VCaP (cell line): ENCODE data around the gene INAVA.

Source experiments
- H3K27ac ChIP-seq: fragments of 450-650 bp; 2 replicates; pipeline ENCODE4 v1.5.1; 2017
- CTCF ChIP-seq: fragments of 450-650 bp; conservative IDR thresholded peaks from 2 replicates; pipeline ENCODE4 v1.5.1; 2017; ENCODE audit warnings: mild to moderate bottlenecking, moderate library complexity

The INAVA gene

GRCh38 chr1:200916681-200917080, 22.0 kb downstream of the INAVA start:
- H3K27ac ChIP-seq: no peak overlapping the region
- no peak for TF ChIP-seq CTCF

- H3K27ac ChIP-seq: no peak overlapping the region
- no peak for TF ChIP-seq CTCF
Measured at GRCh38 chr1:200917291-200917817, 22.7 kb downstream of the INAVA start.

GRCh38 chr1:200918006-200918405, 23.3 kb downstream of the INAVA start:
- TF ChIP-seq CTCF: no peak
- no peak overlapping the region for H3K27ac ChIP-seq

- H3K27ac ChIP-seq: no peak overlapping the region
- TF ChIP-seq CTCF: no peak
Measured at GRCh38 chr1:200919386-200919785, 24.7 kb downstream of the INAVA start.

GRCh38 chr1:200921571-200922110, 26.9 kb downstream of the INAVA start:
- H3K27ac ChIP-seq: no peak overlapping the region
- TF ChIP-seq CTCF: no peak

GRCh38 chr1:200922406-200922805, 27.7 kb downstream of the INAVA start:
- no peak overlapping the region for H3K27ac ChIP-seq
- TF ChIP-seq CTCF: no peak

- TF ChIP-seq CTCF: no peak
- no peak overlapping the region for H3K27ac ChIP-seq
Measured at GRCh38 chr1:200923601-200924000, 28.9 kb downstream of the INAVA start.
